Measurements from ENCODE around the gene USP20.

USP20 gene

GRCh38 chr9:129812385-129812784 lies 22.9 kb upstream of the USP20 start:
- FAIRE-seq: no peak

GRCh38 chr9:129813661-129814060 lies 21.6 kb upstream of the USP20 start:
- FAIRE-seq: no peak
- no peak for TF ChIP-seq POLR2A (IDR thresholded peaks at IDR 0.05; ENCODE audit: low read depth, low read length)
- no peak for DNase-seq (ENCODE audit: insufficient read length, low spot score)

More at GRCh38 chr9:129812385-129812784, 22.9 kb upstream of the USP20 start:
- TF ChIP-seq POLR2A (IDR thresholded peaks at IDR 0.05; ENCODE audit: low read depth, low read length): no peak
- DNase-seq (ENCODE audit: insufficient read length, low spot score): no peak

- DNase-seq (ENCODE audit: insufficient read length, low spot score): no peak
- TF ChIP-seq POLR2A (IDR thresholded peaks at IDR 0.05; ENCODE audit: low read depth, low read length): no peak
- no peak for FAIRE-seq
Measured at GRCh38 chr9:129814432-129815223, 20.6 kb upstream of the USP20 start.

DNA sequence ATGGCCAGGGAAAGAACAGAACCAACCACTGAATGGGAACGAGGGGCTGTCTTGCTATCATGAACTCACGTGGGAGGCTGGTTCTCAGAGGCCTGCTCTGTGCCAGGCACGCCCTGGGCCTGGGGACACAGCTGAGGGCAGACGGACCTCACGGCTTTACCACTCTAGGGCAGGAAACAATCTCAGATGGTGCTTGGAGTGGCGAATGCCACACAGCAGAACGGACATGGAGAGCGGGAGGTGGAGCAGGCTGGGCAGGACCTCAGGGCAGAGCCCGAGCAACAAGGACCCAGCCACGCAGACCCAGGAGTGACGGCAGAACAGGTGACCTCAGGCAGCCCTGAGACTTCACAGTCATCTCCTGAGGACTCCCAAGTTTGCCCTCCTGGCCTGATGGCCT lies 20.0 kb upstream of the USP20 start:
- no peak for TF ChIP-seq POLR2A (IDR thresholded peaks at IDR 0.05; ENCODE audit: low read depth, low read length)
- no peak for FAIRE-seq
- DNase-seq (ENCODE audit: insufficient read length, low spot score): no peak

- DNase-seq (ENCODE audit: insufficient read length, low spot score): no peak
- no peak for FAIRE-seq
Measured at GRCh38 chr9:129816501-129817435, 18.5 kb upstream of the USP20 start.

GRCh38 chr9:129822898-129823541 lies 12.2 kb upstream of the USP20 start:
- TF ChIP-seq POLR2A (IDR thresholded peaks at IDR 0.05; ENCODE audit: low read depth, low read length): peak; percentile 40; the same call in 1 of the 2 replicates
- peak; percentile 15 for DNase-seq (ENCODE audit: insufficient read length, low spot score)
- no peak for FAIRE-seq

More at GRCh38 chr9:129816501-129817435, 18.5 kb upstream of the USP20 start:
- no peak for TF ChIP-seq POLR2A (IDR thresholded peaks at IDR 0.05; ENCODE audit: low read depth, low read length)

DNA sequence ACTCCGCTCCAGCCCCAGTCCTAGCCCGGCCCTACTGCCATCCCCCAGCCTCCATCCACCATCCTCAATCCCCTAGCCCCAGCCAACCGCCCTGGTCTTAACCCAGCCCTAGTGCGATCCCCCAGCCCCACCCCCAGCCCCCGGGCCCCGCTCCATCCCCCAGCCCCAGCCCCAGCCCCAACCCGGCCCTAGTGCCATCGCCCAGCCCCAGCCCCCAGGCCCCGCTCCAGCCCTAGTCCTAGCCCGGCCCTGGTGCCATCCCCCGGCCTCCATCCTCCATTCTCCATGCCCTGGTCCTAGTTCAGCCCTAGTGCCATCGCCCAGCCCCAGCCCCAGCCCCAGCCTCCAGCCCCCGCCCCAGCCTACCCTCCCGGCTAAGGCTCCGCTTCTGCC lies 11.7 kb upstream of the USP20 start:
- TF ChIP-seq POLR2A (IDR thresholded peaks at IDR 0.05; ENCODE audit: low read depth, low read length): no peak
- no peak for FAIRE-seq
- no peak for DNase-seq (ENCODE audit: insufficient read length, low spot score)

DNA sequence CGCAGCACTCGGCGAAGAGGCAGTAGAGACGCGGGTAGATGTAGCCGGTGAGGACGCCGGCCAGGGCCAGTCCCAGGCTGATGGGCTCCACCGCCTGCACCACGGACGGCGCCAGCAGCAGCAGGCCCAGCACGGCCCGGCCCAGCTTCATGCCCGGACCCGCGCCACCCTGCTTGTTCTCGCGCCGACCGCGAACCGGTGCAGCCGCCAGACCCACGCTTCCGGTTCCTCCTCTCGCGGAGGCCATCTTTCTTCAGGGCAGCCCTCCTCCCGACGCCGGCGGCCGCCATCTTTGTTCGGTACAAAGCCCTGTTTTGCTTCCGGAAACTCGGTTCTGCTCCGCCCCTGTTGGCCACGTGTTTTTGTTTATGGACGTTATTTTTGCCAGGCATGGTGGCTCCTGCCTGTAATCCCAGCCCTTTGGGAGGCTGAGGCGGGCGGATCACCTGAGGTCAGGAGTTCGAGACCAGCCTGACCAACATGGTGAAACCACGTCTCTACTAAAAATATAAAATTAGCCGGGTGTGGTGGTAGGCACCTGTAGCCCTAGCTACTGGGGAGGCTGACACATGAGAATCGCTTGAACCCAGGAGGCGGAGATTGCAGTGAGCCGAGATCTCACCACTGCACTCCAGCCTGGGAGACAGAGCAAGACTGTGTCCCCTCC lies 11.2 kb upstream of the USP20 start, which contains the start of gene TOR1A:
Gene TOR1A (minus strand): TSS at position 202 of the 667 bp plus-strand sequence. CDS start 51 bp downstream, at position 151.
- peak; percentile 82 for TF ChIP-seq POLR2A (IDR thresholded peaks at IDR 0.05; ENCODE audit: low read depth, low read length)
- DNase-seq (ENCODE audit: insufficient read length, low spot score): peak; percentile 54
- peak; percentile 45 for FAIRE-seq

DNA sequence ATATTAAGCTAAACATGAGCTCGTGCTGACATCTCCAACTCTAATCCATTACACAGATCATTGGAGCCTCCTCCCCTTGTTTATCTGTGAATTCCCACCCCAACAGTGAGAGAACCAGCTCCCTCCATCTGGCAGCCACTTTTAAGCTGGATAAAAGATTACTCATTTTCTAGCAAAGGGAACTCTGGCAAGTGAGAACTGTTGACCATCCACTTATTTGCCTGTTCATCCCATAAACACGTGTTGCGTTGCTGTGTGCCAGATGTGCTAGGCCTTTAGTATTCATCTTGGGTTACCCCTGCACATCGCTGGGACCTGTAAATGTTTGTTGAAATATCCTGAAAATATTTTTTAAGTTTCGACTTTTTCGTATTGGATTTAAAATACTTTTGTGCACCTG lies 8.9 kb upstream of the USP20 start:
- TF ChIP-seq POLR2A (IDR thresholded peaks at IDR 0.05; ENCODE audit: low read depth, low read length): no peak
- DNase-seq (ENCODE audit: insufficient read length, low spot score): no peak
- FAIRE-seq: no peak

- TF ChIP-seq POLR2A (IDR thresholded peaks at IDR 0.05; ENCODE audit: low read depth, low read length): no peak
- no peak for DNase-seq (ENCODE audit: insufficient read length, low spot score)
- FAIRE-seq: no peak
Measured at GRCh38 chr9:129826759-129827158, 8.5 kb upstream of the USP20 start.

DNA sequence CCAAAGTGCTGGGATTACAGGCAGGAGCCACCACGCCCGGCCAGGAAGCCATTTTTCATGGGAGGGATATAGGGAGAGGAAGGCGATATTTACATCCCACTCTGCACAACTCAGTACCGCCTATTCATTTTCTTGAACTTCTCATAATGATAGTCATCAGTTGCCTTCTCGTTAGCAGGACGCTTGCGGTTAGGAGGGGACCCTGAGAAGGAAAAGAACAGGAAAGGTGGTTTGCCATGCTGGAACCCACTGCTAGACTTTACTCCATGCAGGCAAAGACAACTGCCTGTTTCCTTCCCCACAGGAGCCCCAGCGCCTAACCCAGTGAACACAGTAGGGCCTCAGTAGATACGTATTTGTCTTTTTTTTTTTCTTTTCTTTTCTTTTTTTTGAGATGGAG lies 7.2 kb upstream of the USP20 start:
- no peak for TF ChIP-seq POLR2A (IDR thresholded peaks at IDR 0.05; ENCODE audit: low read depth, low read length)
- no peak for DNase-seq (ENCODE audit: insufficient read length, low spot score)
- FAIRE-seq: no peak

- DNase-seq (ENCODE audit: insufficient read length, low spot score): no peak
- TF ChIP-seq POLR2A (IDR thresholded peaks at IDR 0.05; ENCODE audit: low read depth, low read length): no peak
- no peak for FAIRE-seq
Measured at GRCh38 chr9:129828969-129829368, 6.3 kb upstream of the USP20 start.

- TF ChIP-seq POLR2A (IDR thresholded peaks at IDR 0.05; ENCODE audit: low read depth, low read length): no peak
- no peak for FAIRE-seq
- no peak for DNase-seq (ENCODE audit: insufficient read length, low spot score)
Measured at GRCh38 chr9:129832982-129833381, 2.3 kb upstream of the USP20 start.

Measured in H54 (cell line).